Heart left ventricle (tissue), 13 donors: ENCODE measurements around the gene DKKL1.

Experiments used
- POLR2A ChIP-seq, 2 donors: fragments of 450-650 bp; IDR thresholded peaks; one replicate each; pipeline ENCODE4 v1.6.1; 2017; ENCODE audit warnings: antibody characterized with exemption in 2 of 2, mild to moderate bottlenecking in 2 of 2, moderate library complexity in 2 of 2
- TF ChIP-seq, protein P1 (sequence below), 12 donors: fragments of 200-600 bp; sonication (generic) in 4 of 12; IDR thresholded peaks; one replicate each; pipeline versions ENCODE4 v1.5.0 to v1.8.0; 2018 to 2022; ENCODE audit warnings: antibody characterized with exemption in 12 of 12, mild to moderate bottlenecking in 5 of 12
- donor health status: ischemic (EF 13 %, LVEDD 7.1; RV severe dilation, severe dysfunction).
- donor health status: DM: no; HTN: yes; CAD: no.
- donor health status: DM: no; HTN: no; CAD: no.
- donor health status: ischemic (EF 25% LVEDD 6.9; RV normal size, moderate dysfunction).
- donor health status: ischemic (EF 25% LVEDD 5.7; RV mildly dilated, moderate dysfunction).
- donor health status: ischemic (EF 35%, LVEDD 5.7; RV mildly dilated, moderate dysfunction).
- donor health status: nonischemic (EF 11% LVEDD 7.7; RV severe dilation, severe dysfunction).
- donor health status: DM: yes; HTN: yes; CAD: no.
- donor health status: PGD.
- donor health status: ischemic (EF 29% LVEDD 5.4; RV normal size, mild dysfunction).
- donor health status: nonischemic (EF 23%, LVEDD 6.1; RV moderate dilation, normal function).

DNA sequence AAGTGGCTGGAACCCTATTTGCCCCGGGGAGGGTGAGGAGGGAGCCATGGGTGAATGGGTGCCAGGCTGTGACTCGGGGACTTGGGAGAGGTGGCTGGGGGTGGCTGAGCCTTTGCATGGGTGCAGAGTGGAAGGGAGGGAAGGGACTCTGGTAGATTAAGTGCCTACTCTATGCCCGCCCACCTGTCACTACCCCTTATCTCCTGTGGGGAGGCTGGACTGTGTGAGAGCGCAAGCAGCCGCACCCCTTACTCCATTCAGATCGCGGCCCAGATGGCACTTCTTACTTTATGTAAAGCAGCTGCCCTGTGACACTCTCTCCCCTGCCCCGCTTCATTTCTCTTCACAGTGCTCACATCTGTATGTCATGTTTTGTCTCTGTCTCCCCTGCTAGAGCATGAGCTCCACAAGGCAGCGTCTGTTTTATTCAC lies 27.3 kb downstream of the DKKL1 start:
- no peak for TF ChIP-seq POLR2A (IDR thresholded peaks at IDR 0.05)
- TF ChIP-seq, protein P1, sequence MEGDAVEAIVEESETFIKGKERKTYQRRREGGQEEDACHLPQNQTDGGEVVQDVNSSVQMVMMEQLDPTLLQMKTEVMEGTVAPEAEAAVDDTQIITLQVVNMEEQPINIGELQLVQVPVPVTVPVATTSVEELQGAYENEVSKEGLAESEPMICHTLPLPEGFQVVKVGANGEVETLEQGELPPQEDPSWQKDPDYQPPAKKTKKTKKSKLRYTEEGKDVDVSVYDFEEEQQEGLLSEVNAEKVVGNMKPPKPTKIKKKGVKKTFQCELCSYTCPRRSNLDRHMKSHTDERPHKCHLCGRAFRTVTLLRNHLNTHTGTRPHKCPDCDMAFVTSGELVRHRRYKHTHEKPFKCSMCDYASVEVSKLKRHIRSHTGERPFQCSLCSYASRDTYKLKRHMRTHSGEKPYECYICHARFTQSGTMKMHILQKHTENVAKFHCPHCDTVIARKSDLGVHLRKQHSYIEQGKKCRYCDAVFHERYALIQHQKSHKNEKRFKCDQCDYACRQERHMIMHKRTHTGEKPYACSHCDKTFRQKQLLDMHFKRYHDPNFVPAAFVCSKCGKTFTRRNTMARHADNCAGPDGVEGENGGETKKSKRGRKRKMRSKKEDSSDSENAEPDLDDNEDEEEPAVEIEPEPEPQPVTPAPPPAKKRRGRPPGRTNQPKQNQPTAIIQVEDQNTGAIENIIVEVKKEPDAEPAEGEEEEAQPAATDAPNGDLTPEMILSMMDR (IDR thresholded peaks at IDR 0.05) = no peak
